ENCODE data around the gene CNOT8.

Gene CNOT8

DNA sequence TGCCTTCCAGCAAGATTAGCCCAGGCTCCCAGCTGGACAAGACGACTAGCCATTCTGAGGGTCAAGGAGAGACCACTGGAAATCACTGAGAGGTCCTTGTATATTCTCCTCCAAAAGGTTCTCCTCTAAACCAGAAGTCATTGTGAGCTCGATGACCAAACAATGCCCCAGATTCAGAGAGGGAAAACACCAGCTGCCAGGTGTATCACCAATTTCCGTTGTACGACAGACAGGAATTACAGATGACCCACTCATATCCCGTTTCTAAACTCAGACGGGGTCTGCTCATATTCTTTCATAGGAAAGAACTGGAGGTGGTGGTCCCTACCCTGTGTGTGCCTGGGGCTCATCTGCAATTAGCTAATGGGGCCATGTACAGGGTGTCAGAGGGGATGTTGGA is 22.2 kb upstream of the CNOT8 start:
- no peak for DNase-seq

DNA sequence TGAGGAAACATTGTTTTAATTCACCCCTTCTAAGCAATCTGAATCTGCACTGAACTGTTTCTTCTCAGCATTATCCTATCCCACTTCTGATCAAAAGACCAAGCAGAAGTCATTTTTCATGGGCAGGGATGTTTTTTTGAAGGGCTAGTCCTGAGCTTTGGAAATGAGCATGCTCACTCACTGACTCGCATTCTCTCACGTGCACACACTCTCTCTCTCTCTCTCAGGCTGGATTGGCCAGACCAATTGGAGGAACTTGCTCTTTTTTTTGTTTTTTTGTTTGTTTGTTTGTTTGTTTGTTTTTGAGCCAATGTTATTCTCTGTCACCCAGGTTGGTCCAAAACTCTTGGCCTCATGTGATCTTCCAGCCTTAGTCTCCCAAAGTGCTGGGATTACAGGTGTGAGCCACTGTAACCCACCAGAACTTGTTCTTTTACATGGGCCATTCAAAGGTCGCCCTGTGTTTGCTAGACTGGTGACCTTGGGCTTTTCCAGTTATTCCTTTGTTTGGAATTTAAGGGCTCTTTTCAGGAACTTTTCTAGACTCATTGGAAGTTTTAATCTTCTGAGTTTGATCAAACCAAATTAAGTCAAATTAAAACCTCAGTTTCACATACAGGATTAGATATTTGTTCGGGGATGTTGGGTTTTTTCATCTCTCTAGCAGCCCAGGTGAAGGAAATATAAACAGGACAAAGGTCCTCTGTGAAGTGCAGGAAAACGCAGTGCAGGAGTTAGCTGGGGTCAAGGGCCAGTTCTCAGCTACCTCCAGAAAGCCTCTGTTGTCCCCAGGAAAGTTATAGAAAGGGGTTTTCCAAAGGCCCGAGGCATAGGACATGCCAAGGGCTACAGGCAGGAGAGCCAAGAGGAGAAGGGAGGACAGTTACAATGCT is 21.2 kb upstream of the CNOT8 start:
- DNase-seq: no peak

DNA sequence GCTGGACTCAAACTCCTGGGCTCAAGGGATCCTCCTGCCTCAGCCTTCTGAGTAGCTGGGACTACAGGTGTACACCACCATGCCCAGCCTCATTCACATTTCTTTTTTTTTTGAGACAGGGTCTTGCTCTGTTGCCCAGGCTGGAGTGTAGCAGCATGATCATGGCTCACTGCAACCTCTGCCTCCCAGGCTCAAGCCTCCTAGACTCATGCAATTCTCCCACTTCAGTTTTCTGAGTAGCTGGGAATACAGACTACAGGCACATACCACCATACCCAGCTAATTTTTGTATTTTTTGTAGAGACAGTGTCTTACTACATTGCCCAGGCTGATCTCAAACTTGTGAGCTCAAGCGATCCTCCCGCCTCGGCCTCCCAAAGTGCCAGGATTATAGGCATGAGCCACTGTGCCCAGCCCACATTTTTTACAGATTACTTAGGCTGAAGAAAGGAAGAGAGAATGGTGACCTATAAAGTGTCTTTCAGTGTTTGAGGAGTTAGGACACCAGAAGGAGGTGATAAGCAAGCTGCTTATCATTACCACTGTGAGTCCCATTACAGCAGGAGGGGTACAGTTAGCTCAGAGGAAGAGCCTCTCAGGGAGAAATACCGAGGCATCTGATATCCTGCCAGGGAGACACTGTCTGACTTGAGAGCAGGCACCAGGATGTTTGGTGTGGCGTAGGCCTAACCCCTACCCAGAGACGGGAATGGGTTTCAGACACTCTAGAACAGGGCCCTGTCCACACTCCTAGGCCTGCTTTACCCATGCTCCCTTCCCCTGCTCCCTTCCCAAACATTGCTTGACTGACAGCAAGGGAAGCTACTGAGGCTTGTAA is 17.8 kb upstream of the CNOT8 start:
- no peak for DNase-seq

DNA sequence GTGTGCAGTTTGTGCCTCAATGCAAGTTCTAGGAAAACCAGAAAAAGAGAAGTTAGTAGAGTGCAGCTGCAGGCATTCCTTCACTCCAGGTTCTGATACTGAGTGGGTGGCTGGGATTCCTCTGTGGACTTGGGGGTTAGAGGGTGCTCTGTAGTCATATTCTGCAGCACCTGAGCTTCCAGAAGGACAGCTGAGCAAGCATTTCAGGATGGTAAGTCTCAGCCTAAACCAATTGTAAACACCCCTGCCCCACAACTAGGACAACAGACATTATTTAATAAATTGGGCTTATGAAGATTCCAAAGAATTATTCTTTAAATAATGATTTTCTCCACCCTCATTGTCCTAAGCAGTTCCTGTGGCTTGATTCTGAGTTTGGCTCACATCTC is 17.2 kb upstream of the CNOT8 start:
- no peak for DNase-seq

DNA sequence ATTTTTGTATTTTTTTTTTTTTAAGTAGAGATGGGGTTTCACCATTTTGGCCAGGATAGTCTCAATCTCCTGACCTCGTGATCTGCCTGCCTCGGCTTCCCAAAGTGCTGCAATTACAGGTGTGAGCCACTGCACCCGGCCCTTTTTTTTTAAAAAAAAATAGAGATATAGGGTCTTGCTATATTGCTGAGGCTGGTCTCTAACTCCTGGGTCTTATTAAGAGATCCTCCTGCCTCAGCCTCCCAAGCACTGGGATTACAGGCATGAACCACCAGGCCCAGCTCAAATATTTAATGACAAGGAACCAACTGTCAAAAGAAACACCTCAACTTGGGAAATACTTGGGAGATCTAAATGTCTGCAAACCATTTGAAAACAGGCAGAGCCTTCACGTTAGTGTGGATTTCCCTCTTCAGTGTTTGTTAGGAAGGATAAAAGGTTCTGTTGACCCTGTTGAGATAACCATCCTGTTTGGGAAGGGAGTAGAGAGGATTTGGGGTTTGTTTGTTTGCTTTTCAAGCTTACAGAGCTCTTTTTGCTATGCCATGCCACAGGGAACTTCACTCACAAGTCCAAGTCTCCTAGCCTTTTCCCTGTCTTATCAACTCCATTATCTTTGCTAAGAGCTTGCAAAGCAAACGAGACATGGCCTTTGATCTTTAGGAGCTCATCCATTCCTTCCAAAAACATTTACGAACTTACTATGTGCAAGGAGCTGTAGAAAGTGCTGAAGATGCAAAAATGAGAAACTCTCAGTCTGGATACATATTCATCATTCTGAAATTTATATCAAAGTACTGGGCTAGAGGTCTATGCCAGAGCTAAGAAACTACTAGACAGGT is 15.5 kb upstream of the CNOT8 start:
- no peak for DNase-seq

DNA sequence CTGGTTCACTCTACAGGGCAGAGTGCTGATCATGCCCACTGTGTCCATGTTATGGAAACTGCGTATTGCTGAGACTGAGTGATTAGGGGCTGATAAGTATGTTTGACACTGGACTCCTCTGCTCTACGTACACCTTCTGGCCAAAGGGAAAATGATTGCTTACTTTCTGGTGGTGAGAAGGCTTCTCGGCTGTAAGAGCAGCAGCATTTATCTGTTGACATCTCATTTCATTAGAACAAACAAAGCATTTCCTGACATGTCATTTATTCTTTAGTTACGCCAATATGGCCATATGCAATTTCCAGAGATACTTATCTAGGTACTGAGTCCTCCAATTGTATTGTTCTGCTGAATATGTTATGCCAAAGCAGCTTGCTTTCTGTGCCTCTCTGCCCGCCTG is 13.6 kb upstream of the CNOT8 start:
- DNase-seq: no peak

DNA sequence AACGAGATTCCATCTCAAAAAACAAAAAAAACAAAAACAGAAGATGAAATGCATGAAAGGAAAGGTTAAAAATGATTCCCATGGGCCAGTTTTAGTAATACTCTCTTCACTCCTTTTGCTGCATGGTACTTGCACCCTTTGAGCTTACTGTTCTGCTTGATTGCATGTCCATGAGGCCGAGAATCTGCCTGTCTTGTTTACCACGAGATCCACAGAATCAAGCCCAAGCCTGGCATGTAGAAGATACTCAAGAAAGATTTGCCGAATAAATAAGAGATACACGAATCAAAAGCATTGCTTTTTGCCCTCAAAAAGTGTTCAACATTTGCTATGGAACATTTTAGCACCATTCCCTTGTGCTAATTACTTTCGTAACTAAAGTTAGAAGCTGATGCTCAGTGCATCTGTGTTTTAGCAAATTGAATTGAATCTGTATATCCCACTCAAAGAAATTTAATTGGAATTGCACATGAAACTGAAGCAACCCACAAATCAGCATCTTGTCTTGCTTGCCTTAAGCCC is 9.1 kb upstream of the CNOT8 start:
- DNase-seq: no peak

DNA sequence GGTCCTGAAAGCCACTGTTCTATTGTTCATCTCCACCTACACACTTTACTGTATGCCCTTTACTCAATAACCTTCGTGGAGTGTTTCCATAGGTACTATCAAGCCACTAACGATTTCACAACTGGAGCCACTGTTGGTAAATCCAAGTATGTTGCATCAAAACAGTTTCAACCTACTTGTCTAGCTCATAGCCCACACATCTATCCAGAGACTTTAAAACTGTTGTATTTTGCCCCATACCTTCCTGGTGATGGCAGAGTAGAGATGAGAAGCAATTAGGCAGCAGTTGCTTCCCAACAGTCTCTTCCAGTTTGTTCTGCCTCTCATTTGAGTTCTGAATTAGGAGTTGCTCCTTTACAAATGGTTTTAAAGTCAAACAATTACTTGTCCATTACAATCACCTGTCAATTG is 8.6 kb upstream of the CNOT8 start:
- DNase-seq: no peak

DNA sequence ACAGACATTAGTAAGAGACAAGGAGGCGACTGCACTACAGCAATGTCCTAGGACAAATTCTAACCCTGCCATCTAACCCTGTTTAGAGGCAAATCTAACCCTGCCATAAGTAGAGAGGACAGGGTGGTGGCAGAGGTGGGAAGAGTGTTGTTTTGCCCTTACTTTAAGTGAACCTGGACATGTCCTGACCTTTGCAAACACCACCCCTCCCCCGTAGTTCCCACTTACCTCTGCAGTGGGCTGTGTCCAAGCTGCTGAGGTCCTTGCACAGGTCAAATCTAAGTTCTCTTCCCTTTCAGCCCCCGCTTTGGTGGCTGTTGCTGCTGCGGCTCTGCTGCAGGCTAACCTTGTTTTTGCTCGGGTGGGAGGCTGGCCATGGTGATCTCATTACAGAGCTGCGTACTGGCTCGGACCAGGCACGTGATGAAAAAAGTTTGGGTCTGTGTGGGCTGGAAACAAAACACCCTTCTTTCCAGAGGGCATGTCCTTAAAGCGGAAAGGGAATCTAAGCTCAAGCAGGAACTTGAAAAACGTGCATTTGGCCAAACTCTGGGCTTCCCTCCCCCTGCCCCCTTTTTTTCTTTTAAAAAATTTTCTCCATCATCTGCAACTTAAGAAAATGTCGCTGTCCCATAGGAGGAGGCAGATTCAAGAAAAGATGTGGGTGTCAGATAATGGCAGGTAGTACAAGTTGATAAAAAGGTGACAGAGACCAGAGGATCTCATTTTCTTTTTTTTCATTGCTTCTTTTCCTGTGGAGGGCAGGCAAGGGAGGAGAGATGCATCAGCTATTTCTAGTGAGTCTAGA is 8.0 kb upstream of the CNOT8 start, which contains the start of gene FAXDC2:
FAXDC2 (minus strand) TSS at position 349 of the 808 bp plus-strand sequence. CDS start 12,425 bp downstream, outside the sequence.
- DNase-seq: peak; percentile 75

DNA sequence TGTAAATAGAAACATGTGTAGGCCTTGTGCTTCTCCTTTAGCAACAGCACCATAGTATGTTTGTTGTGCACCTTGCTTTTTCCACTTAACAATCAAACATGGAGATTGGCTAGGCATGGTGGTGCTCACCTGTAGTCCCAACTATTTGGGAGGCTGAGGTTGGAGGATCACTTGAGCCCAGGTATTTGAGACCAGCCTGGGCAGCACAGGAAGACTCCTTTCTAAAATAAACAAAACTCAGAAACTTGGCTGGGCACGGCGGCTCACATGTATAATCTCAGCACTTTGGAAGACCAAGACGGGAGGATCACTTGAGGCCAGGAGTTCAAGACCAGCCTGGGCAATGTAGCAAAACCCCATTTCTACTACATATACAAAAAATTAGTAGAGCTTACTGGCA is 7.1 kb upstream of the CNOT8 start:
- no peak for DNase-seq

DNA sequence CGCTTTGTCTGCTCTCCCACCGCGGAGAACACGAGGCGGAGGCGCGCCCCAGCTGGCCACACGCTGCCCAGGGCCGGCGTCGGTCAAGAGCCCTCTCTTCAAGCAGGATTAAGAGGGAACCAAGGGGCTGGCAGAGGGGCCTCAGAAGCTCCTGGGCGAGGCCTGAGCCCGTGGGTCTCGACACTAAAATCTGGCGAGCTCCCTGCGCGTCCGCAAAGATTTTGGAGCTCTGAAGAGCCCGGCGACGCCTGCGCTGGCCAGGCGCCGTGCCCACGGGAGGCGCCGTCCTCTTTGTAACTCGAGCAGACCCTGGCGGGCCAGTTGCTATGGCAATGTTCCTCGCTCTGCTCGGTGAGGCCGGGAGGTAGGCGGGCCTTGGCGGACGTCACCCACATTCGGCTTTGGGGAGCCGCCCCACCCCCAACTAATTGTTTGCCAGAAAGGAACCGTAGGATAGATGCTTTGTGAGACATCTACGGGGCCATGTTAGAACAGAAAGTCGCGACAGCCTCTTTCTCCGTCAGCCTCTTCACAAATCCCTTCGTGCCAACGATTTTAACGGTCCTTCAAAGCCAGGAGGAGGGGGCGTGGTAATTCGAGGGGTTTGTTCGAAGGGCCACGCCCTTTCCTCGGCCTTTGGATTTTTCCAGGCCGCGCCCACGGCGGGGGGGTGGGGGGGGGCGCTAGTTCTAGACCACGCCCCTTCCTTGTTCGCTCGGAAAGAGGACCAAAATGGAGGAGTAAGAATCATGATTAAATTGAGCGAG is 714 bp upstream of the CNOT8 start:
- peak; percentile 98 for DNase-seq

DNA sequence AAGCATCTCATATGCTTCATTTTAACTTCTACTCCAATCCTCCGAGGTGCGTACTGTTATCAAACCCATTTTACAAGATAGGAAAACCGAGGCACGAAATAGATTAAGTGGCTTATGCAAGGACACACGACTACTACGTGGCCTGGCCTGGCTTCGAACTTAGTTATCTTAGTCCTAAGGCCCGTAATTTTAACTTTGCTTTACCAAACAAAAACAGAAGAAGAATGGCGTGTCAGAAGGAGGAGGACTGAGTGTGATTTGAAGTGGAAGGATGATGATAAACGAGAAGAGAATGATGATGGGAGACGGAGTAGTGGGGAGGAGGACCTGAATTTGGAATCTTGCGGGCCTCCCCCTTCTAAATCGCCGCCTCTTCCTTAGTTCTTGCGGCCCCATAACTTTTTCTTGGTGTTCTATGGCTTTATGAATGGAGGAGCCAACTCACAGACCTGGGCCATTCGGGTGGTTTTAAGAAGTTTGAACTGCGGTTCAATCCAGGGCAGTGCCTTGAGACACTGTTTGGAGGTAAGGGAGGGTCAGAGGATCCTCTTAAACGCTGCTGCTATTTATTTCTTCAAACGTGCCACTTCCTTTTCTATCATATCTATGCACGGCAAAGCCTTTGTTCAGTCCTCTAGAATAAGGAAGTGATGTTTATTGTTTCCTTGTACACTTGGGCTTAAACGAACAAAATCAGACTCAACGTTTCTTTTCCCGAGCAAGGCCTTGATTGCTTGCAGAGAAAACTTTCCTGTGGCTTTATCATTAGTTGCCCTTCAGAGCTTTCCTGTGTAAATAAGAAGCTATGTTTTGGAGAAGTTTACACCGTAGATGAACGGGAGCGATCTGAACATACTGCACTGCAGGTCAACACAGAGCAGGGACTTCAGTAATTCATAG is 795 bp downstream of the CNOT8 start:
- DNase-seq: no peak

DNA sequence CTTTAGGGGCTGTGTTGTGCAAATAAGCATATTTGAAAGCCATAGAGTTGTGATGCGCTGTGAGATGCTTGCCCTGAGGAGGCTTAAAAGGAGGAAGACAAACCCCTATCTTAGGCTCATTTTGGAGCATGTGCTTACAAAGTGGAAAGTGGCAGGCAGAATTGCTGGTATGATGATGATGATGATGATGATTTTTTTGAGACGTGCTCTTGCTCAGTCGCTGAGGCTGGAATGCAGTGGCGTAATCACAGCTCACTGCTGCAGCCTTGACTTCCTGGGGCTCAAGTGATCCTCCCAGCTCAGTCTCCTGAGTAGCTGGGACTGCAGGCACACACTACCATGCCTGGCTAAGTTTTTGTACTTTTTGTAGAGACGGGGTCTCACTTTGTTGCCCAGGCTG is 1.7 kb downstream of the CNOT8 start:
- DNase-seq: peak; percentile 75

DNA sequence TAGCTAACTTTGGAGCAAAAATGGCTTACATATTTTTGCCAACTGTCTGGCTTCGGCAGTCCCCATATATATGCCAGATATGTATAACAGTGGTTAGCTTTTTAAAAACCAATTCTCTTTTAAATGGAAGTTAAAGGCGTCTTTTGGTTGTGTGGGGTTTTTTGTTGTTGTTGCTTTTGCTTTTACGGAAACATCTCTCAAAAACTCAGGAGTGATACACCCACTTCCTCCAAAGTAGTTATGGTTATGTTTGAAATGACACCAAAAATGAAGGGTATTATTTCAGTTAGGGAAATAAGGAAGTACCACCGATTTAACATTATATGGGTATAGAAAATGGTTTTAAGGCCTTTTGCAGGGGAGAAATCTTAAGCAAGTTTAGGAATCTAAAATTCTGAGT is 2.3 kb downstream of the CNOT8 start:
- DNase-seq: no peak

DNA sequence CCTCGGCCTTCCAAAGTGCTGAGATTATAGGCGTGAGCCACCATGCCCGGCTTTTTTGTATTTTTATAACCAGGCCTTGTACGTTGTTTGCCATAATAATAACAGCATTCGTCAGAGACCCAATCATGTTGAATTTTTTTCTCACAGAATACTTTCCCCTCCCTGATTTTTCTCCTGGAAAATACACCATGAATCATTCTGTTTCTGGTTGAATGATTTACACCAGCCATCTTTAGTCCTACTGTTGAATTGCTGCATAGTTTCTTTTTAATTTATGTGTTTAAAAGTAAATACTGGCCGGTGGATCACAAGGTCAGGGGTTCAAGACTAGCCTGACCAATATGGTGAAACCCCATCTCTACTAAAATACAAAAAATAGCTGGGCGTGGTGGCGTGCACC is 3.5 kb downstream of the CNOT8 start:
- no peak for DNase-seq

DNA sequence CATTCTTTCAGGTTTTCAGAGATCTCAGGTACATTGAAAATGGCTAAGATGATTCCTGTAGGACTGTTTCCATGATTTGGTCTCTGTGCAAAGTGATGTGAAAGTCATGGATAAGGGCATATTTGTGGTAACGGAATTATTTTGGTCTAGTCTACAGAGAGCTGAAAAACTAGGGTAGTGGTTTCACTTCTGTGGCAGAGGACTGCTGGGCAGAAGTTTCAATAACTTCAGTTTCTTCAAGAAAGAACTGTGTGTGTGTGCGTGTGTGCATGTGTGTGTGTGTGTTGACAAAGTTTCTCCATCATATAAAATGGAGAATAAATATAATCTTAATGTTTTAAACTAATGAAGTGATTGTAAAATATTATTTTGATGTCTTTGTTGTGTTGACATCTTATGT is 4.3 kb downstream of the CNOT8 start:
- DNase-seq: no peak

DNA sequence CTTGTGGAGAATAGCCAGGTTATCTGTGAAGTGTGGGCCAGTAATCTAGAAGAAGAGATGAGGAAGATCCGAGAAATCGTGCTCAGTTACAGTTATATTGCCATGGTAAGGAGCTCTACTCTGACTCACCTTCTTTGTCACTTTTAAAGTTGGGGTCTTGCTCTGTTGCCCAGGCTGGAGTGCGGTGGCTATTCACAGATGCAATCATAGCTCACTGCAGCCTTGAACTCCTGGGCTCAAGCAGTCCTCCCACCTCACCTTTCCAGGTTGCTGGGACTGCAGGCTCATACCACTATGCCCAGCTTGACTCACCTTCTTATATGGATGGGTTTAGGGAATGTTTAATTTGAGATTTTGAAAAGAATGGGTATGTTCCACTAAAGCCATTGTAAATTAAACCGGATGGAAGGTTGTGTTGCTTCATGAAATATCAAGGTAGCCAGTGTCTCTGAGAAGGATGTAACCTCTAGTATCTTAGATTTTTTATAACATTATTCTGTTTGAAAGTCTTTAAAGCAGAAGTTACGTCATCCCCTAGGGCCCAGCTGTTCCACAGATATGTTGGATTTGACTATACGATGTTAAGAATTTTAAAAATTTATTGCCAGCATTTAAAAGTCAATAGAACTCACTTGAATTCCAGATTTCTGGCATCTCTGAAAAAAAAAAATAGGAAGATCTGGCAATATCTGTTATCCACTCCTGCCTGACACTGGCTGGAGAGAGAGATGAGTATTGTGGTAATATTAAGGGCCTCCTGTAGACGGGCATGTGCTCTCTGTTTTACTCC is 5.1 kb downstream of the CNOT8 start:
- no peak for DNase-seq

DNA sequence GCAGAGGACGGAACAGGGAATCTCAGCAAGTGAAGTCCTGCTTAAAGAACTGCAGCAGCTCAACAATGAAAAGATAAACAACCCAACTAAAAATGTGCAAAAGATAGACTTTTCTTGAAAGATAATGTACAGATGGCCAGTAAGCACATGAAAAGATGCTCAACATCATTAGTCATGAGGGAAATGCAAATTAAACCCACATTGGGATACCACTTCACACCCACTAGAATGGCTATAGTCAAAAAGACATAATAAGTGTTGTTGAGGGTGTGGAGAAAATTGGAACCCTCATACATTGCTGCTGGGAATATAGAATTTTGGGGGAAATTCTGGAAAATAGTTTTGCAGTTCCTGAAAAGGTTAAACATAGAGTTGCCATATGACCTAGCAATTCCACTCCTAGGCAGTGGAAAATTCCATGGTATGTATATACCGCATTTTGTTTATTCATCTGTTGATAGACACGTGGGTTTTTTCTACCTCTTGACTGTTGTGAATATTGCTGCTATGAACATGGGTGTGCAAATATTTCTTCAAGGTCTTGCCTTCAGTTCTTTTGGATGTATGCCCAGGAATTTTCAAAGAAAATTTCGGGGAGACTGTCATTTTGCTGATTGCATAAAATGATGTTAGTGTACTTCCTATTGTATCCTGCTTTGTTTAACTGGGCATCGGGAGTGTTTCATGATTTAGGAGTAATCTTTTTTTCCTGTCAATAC is 7.2 kb downstream of the CNOT8 start:
- no peak for DNase-seq

DNA sequence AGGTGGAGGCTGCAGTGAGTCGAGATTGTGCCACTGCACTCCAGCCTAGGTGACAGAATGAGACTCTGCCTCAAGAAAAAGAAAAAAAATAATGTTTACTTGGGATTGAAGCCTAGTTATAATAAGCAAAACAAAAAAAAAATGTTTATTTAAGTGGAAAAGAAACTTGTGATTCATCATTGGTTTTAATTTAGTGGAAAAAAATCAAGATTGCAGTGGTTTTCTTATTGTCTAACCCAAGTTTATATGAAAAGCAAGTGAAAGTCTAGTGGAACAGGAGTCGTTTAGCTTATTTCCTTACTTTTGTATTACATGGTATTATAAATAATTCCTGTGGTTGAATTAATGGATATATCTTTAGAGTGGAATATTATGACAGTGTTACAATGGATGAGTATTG is 8.4 kb downstream of the CNOT8 start:
- DNase-seq: no peak

Measured in fibroblast of skin of right biceps (primary cell).